ES-I3 (cell line): ENCODE results near the gene EDIL3.

Experiments used
- H3K36me3 ChIP-seq: 2 replicates; pipeline ENCODE4 v1.6.1; 2013; ENCODE audit warnings: mild to moderate bottlenecking, low read length, control low read depth, moderate library complexity; ENCODE audit not compliant: insufficient read depth
- H3K4me1 ChIP-seq: 2 replicates; pipeline ENCODE4 v1.6.1; 2013; ENCODE audit warnings: mild to moderate bottlenecking, control low read depth, low read length; ENCODE audit not compliant: insufficient read depth
- H3K9ac ChIP-seq: 2 replicates; pipeline ENCODE4 v1.6.1; 2013; ENCODE audit warnings: low read depth, mild to moderate bottlenecking, low read length, moderate library complexity
- H3K9me3 ChIP-seq: 2 replicates; pipeline ENCODE4 v1.6.1; 2013; ENCODE audit warnings: mild to moderate bottlenecking, low read length, moderate library complexity; ENCODE audit not compliant: control insufficient read depth, insufficient read depth

The EDIL3 gene

DNA sequence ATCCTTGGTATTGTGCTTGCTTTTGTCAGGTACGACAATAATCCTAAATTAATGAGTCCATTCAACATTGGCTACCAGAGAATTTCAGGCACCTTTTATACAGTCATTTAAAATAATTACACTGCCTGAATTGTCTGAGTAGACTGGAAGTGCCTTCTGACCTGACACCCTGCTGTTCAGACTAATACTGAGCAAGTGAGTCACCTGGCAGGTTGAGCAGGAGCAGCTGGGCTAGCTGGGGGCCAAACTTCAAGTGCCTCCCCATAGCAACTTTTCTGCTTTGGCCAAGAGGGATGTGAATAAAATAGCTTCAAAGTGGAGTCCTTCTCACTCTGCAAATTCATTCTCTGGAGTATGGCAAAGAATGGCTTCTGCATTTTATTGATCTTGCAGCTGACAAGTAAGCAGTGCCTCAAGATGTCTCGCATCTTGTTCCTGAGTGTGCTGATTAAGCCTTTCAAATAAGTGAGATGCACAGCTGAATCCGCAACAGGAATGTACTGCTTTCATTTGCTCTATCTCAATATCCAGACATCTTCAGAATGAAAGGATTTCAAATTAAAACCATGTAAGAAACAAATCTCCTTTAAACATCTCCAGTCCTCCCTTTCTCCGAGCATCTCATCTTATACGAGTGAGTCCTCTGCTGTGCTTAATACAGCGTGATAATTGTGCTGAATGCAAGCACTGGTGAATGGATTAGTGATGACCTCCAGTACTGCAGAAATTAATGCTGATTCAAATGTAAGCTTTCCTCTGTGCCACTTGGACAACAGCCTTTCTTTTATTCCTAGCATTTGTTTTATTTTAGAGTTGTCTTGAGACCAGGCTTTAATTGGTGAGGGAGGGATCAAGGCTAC lies 271.2 kb downstream of the EDIL3 start:
- H3K4me1 ChIP-seq = peaks cover 24% of the 10 kb centered on the region
- no peaks in the 10 kb centered on the region for H3K36me3 ChIP-seq
- H3K9ac ChIP-seq = no peak overlapping the region
- H3K9me3 ChIP-seq = no peaks in the 10 kb centered on the region

DNA sequence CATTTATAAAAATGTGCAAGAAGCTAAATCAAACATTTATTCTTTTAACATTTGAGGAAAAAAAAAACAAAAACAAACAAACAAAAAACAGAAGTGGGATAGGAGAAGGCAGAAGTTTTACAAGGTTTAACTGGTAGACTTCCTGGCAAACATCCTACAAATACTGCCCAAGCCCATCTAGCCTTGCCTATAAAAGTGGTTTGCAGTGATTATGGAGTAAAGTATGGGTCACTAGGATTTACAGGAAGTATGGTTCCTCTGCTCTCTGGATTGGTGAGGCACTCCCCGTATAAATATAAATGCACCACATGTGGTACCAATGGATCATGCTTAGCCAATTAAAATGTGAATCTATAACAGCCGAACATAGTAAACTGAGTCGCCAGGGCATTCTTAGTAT lies 291.9 kb downstream of the EDIL3 start:
- H3K4me1 ChIP-seq = no peaks in the 10 kb centered on the region
- H3K36me3 ChIP-seq = no peaks in the 10 kb centered on the region
- no peaks in the 10 kb centered on the region for H3K9me3 ChIP-seq
- no peak overlapping the region for H3K9ac ChIP-seq

DNA sequence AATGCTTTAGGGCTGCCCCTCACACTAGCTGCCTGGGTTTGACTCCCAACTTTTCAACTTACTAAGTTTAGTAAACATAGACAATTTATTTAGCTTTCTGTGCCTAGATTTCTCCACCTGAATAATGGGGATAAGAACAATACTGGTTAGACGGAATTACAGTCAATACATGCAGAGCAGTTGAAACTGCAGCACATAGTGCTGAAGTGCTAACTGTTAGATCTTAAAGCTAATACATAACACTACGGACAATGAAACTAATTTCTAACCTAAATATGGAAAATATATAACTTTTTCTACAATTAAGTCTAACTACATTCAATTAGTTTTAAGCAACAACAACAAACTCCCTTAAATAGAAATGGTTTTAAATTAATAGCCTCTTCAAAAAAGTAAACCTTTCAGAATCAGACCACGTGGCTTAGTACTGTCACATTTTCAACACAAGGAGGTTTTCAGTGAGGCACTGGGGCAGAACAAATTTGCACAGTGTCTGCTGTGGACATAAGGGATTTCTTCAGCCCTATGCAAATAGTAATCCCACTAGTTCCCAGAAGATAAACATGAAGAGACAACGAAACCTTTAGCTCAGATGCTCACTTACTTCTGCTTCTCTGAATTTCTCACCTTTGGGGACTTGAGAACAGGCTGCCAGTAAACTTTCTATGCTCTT lies 293.4 kb downstream of the EDIL3 start:
- H3K9ac ChIP-seq = no peak overlapping the region

DNA sequence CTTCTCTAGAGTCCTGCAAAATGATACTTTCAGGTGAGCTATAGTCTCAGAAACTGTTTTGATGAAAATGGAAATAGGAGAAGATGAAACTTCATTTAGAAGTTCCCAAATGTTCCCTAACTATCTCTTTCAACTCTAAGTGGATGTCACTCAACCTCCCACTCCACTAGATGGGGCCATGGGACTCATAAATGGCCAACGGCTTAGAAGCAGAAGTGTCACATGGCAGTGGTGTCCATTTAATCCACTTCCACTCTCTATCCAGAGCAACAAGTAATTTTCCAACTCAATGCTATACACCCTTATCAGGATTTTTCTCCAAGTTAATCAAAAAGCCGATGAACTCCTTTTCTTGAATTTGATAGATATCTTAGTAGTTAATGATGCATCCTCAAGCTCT lies 295.7 kb downstream of the EDIL3 start:
- Histone ChIP-seq H3K36me3 (no peaks in the 10 kb centered on the region), H3K4me1 (no peaks in the 10 kb centered on the region), H3K9me3 (no peaks in the 10 kb centered on the region), H3K9ac (no peak overlapping the region)

More for the DNA sequence above, 293.4 kb downstream of the EDIL3 start:
- no peaks in the 10 kb centered on the region for H3K36me3 ChIP-seq
- H3K9me3 ChIP-seq = no peaks in the 10 kb centered on the region
- H3K4me1 ChIP-seq = no peaks in the 10 kb centered on the region

DNA sequence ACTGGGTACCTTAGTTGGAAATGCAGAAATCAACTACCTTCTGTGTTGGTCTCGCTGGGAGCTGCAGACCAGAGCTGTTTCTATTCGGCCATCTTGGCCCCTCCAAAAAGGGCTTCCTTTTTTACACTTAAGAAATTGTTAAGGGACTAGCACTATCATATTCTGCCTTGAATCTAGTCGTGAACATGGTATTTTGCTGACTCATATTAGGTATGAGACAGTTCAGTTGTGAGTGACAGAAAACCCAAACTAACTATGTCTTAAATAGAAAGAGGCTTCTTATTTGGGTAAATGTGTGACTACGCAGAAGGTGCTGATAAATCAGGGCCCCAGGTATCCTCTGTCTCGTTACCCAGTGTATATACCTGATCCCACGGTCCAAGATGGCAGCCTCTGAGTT lies 298.2 kb downstream of the EDIL3 start:
- Histone ChIP-seq H3K36me3 (no peaks in the 10 kb centered on the region), H3K9me3 (no peaks in the 10 kb centered on the region), H3K9ac (no peak overlapping the region), H3K4me1 (no peaks in the 10 kb centered on the region)

DNA sequence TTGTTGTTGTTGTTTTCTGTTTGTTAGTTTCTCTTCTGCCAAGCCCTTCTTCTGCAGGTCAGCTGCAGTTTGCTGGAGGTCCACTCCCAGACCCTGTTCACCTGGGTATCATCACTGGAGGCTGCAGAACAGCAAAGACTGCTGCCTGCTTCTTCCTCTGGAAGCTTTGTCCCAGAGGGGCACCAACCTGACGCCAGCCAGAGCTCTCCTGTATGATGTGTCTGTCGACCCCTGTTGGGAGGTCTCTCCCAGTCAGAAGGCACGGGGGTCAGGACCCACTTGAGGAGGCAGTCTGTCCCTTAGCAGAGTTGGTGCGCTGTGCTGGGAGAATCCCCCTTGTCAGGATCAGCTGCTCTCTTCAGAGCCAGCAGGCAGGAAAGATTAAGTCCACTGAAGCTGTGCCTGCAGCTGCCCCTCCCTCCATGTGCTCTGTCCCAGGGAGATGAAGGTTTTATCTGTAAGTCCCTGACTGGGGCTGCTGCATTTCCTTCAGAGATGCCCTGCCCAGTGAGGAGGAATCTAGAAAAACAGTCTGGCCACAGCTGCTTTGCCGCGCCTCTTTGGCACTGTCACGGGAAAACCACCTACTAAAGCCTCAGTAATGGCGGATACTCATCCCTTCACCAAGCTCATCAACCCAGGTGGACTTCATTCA lies 299.2 kb downstream of the EDIL3 start:
- Histone ChIP-seq H3K36me3 (no peaks in the 10 kb centered on the region), H3K9ac (no peak overlapping the region), H3K4me1 (no peaks in the 10 kb centered on the region), H3K9me3 (no peaks in the 10 kb centered on the region)

DNA sequence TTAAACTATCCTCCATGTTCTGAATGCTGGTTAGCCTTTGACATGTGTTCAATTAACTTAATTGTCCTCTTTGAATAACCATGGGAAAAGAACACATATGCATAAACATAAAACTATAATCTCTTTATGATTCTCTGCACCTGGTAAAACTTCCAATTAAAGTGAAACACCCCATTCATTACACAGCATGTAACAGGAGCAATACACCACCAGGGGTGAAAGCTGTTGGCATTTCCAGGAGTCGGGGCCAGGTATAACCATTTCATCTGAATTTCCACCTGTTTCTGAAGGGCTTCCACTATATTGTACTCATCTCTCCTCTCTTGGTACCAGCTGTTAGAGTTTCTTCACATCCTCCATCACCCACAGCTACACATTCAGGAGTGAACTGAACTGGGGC lies 303.8 kb downstream of the EDIL3 start:
- Histone ChIP-seq H3K36me3 (no peaks in the 10 kb centered on the region), H3K9ac (no peak overlapping the region), H3K9me3 (no peaks in the 10 kb centered on the region), H3K4me1 (no peaks in the 10 kb centered on the region)

DNA sequence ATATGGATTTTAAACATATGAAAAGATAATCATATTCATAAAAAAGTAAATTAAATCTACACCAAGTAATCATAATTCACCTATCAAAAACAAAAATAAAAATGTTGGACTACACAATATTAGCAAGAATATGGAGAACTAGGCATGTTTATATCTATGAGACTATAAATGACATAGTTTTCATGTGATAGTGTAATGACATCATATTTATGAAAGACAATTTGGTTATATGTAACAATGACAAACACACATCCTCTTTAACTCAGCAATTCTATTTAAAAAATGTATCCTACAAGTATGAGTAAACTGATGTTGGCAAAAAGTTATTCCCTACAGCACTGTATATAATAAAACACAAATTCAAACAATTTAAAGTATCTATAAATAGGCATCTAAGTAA lies 312.3 kb downstream of the EDIL3 start:
- no peaks in the 10 kb centered on the region for H3K36me3 ChIP-seq
- H3K9me3 ChIP-seq = no peaks in the 10 kb centered on the region
- no peaks in the 10 kb centered on the region for H3K4me1 ChIP-seq
- H3K9ac ChIP-seq = no peak overlapping the region

DNA sequence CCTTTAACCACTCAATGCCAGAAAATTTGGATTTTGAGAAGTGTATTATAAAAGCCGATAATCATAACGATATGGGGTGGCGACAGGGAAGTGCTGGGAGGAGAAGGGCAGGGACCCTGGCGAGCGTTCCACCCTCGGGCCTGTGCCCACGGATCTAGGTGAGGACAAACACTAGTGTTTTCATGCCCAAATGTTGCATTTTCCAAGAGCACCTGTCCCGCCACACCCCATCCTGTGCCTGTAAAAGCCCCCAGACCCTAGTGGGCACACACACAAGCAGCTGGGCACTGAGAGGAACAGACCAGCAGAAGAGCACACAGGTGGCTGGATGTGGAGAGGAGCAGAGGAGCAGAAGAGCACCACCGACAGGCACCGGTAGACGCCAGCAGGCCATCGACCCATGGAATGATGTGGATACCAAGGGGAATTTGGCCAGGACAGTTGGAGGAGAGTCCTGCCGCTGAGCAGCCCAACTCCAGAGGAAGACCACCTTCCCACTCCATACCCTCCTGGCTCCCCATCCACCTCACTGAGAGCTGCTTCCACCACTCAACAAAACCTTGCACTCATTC lies 315.0 kb downstream of the EDIL3 start:
- Histone ChIP-seq H3K9ac (no peak overlapping the region), H3K4me1 (no peaks in the 10 kb centered on the region), H3K36me3 (no peaks in the 10 kb centered on the region), H3K9me3 (no peaks in the 10 kb centered on the region)

DNA sequence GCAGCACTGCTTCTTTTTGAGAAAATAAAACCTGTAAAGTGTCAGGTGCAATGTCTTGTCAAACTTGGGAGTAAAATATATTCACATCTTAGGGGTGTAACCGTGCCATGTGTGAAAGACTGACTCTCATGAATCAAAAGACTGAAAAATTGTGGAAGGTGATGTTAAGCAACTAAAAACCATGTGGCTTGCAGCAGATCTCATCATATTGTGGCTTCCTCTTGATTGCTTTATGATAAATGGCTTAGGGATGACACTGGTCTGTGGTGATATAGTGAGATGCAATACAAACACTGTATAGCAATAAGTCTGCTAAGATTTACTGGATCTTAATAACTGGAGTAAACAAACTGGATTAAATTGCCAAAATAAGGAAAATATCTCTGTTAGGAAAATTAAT lies 321.6 kb downstream of the EDIL3 start:
- no peak overlapping the region for H3K9ac ChIP-seq
- no peaks in the 10 kb centered on the region for H3K9me3 ChIP-seq
- peaks cover 3% of the 10 kb centered on the region; the same call in 1 of the 2 replicates for H3K36me3 ChIP-seq
- no peaks in the 10 kb centered on the region for H3K4me1 ChIP-seq

DNA sequence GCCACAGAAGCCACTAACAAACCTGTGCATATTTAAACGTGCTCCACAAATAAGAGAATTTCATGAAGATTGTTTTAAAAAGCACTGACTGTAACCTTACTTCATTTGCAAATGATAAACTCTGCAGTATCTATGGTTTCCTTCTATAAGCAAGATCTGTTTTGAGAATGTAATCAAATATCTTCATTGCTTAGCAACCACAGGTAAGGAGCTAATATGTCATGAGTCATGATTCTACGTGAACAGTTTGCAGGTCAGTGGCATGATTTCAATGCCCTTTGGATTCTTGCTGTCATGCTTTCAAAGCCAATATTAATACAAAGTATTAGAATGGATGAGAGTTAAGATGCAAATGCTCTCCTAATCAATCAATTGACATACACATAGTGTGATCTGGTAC lies 325.0 kb downstream of the EDIL3 start:
- H3K36me3 ChIP-seq = peaks cover 3% of the 10 kb centered on the region; the same call in 1 of the 2 replicates
- no peak overlapping the region for H3K9ac ChIP-seq
- no peaks in the 10 kb centered on the region for H3K9me3 ChIP-seq
- H3K4me1 ChIP-seq = no peaks in the 10 kb centered on the region

DNA sequence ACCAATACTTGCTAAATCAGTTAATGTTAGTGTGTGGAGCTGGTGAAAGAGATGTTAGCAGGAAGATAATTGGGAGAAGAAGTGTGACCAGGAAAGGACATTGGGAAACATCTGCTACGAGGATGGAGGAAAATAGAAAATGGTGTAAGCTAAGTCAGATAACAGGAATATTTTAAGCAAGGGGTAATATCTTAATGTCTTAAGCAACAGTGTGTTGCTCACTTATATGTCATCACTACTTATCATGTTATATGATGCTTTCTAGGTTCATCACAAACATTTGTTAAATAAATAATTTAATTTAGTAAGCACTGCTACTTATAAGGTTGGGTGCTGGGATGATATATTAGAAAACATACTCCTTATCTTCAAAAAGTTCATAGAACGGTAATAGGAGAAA lies 326.1 kb downstream of the EDIL3 start:
- H3K9me3 ChIP-seq = no peaks in the 10 kb centered on the region
- peaks cover 3% of the 10 kb centered on the region; the same call in 1 of the 2 replicates for H3K36me3 ChIP-seq
- no peaks in the 10 kb centered on the region for H3K4me1 ChIP-seq
- no peak overlapping the region for H3K9ac ChIP-seq

DNA sequence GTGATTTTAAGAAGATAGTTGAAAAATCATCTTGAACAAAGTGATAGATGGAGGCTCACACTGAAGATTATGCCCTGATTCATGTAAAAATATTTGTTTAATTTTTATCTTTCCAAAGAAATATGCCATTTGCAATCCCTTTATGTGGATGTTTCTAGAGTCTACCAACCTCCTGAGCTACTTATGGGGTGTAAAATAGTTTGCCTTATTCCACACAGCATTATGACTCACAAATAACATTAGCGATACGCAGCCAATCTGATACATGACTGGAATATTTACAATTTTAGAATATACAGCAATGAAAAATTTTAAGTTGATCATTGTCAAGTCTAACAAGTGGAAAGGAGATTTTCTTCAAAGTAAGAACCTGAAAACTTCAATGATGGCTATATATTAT lies 327.5 kb downstream of the EDIL3 start:
- Histone ChIP-seq H3K36me3 (peaks cover 3% of the 10 kb centered on the region; the same call in 1 of the 2 replicates), H3K4me1 (no peaks in the 10 kb centered on the region), H3K9me3 (no peaks in the 10 kb centered on the region), H3K9ac (no peak overlapping the region)

DNA sequence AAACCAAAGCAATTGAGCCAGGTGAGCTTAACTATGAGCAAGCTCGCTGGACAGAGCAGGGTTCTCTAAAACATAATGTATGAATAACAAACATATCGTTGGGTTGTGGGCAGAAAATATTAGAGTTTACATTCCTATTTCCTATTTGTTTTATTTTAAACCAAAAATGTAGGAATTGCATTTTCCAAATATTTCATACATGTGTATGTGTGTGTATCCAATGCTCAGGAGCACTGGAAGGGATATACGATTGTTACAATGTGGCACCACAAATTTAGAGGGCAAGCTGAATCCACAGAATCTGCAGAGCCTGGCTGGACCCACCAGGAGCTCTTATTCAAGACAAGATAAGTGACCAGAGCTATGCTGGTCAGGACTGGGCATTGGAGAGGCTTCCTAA lies 338.7 kb downstream of the EDIL3 start:
- Histone ChIP-seq H3K9ac (no peak overlapping the region), H3K9me3 (no peaks in the 10 kb centered on the region), H3K36me3 (no peaks in the 10 kb centered on the region), H3K4me1 (no peaks in the 10 kb centered on the region)
